BLaER1 (cell line): Measurements from ENCODE around the gene CATSPERE.

Experiments used
- H3K27ac ChIP-seq: shearing (Covaris generic); formaldehyde crosslinking; 2 replicates; pipeline ENCODE4 v1.8.1; 2022
- H3K27me3 ChIP-seq: shearing (Covaris generic); formaldehyde crosslinking; 2 replicates; pipeline ENCODE4 v1.8.1; 2022
- H3K36me3 ChIP-seq: shearing (Covaris generic); formaldehyde crosslinking; 2 replicates; pipeline ENCODE4 v1.8.1; 2022
- H3K4me1 ChIP-seq: shearing (Covaris generic); formaldehyde crosslinking; 2 replicates; pipeline ENCODE4 v1.8.1; 2022
- H3K4me2 ChIP-seq: shearing (Covaris generic); formaldehyde crosslinking; 2 replicates; pipeline ENCODE4 v1.8.1; 2022
- H3K4me3 ChIP-seq: shearing (Covaris generic); formaldehyde crosslinking; 2 replicates; pipeline ENCODE4 v1.8.1; 2022
- H3K9ac ChIP-seq: shearing (Covaris generic); formaldehyde crosslinking; 2 replicates; pipeline ENCODE4 v1.8.1; 2022
- H3K9me3 ChIP-seq: shearing (Covaris generic); formaldehyde crosslinking; 2 replicates; pipeline ENCODE4 v1.8.1; 2022
- H4K20me1 ChIP-seq: shearing (Covaris generic); formaldehyde crosslinking; 2 replicates; pipeline ENCODE4 v1.8.1; 2022
- Cebpa-rat ChIP-seq: shearing (Covaris generic); IDR thresholded peaks from 2 replicates; pipeline ENCODE4 v1.8.1; 2022

The CATSPERE gene

GRCh38 chr1:244447024-244447423 is 14.0 kb upstream of the CATSPERE start:
- peaks cover 29% of the 10 kb centered on the region for H3K36me3 ChIP-seq
- no peak overlapping the region for H3K4me2 ChIP-seq
- no peak for TF ChIP-seq Cebpa-rat
- peaks cover 78% of the 10 kb centered on the region for H4K20me1 ChIP-seq
- H3K9ac ChIP-seq: no peak overlapping the region
- H3K4me1 ChIP-seq: peaks cover 24% of the 10 kb centered on the region
- no peak overlapping the region for H3K27ac ChIP-seq
- no peaks in the 10 kb centered on the region for H3K27me3 ChIP-seq
- H3K9me3 ChIP-seq: peaks cover 5% of the 10 kb centered on the region; the same call in 1 of the 2 replicates
- no peak overlapping the region for H3K4me3 ChIP-seq

DNA sequence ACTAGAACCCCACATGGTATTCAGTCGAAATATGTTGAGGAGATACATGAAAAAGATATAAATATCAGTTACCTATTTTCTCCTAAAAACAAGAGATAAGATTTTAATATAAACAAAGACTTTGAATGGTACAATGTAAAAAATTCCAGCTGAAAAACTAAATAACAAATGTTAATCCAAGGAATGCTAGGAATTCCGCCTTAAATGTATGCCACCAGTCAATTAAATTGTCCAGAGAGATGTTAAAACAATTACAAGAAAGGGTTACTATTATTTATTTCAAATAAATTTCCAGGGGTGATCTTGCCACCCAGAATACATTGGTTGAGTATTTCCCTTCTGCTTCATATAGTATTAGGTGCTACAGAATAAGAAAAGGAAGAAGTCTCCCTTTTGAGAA is 13.5 kb upstream of the CATSPERE start:
- Histone ChIP-seq H4K20me1 (peaks cover 72% of the 10 kb centered on the region), H3K4me1 (peaks cover 27% of the 10 kb centered on the region)

DNA sequence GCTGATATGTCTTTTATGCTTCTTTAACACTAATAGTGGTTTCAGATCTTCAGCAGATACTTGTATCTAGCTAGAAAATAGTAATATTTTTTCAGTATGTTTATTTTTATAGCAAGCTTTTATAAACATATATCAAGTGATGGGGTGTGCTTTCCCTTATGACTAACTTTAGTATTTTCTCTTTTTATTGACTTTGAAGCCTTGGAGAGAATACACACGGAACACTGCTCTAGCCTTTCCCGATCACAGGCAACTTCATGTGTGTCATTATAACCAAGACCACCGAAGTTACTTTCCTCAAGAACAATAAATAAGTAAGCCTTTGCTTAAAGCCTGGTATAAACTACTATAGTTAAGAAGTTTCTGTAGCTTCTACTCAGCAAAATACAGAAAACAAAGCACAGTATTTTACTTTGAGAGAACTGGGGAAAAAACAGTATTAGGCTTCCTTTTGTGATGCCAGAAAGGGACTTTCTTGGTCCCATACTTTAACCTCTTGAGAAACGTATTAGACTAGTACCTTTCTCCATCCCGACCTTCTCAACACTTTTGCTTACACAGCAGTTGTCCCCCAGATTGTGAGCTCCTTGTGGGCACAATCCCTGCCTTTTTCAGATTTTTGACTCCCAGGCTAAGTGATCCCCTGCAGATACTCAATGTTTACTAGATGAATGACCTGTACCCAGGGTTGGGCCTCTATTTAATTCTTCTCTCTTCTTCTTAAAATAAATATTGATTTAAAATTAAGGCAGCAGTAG is 12.6 kb upstream of the CATSPERE start:
- Histone ChIP-seq H3K9me3 (peaks cover 6% of the 10 kb centered on the region; the same call in 1 of the 2 replicates), H3K4me1 (peaks cover 29% of the 10 kb centered on the region), H3K4me3 (no peak overlapping the region), H3K4me2 (peak overlapping the region; percentile 93), H3K36me3 (peaks cover 22% of the 10 kb centered on the region), H4K20me1 (peaks cover 63% of the 10 kb centered on the region), H3K27me3 (no peaks in the 10 kb centered on the region), H3K27ac (no peak overlapping the region), H3K9ac (no peak overlapping the region)
- no peak for TF ChIP-seq Cebpa-rat

More for the DNA sequence above, 13.5 kb upstream of the CATSPERE start:
- Histone ChIP-seq H3K27me3 (no peaks in the 10 kb centered on the region), H3K9ac (no peak overlapping the region), H3K9me3 (peaks cover 5% of the 10 kb centered on the region; the same call in 1 of the 2 replicates), H3K4me2 (no peak overlapping the region), H3K36me3 (peaks cover 29% of the 10 kb centered on the region), H3K27ac (no peak overlapping the region), H3K4me3 (no peak overlapping the region)
- TF ChIP-seq Cebpa-rat: no peak

DNA sequence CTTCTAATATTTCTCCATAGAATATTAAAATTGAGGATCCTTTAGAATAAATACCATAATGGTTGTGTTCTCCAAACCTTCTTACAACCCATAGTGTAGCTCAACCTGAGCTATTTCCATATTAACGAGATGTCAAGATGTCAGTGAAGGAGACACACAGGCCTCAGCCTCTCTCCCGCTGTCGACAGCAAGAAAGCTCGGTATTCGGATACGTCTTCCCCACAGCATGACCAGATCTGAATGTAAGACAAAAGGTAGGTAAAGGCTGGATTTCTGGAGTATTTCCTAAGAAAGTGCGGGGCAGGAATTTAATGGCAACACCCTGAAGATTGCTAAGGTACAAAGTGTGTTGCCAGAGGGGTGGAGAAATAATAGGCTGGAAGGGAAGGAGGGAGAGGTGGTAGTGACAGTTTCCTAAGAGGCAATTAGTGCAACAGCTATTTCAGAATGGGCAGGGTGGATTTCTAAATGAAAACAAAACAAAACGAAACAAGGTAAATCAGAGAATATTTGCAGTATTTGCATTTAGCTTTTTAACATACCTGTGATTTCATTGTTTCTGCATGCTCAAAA is 11.1 kb upstream of the CATSPERE start:
- Histone ChIP-seq H3K27me3 (no peaks in the 10 kb centered on the region), H3K9ac (peak overlapping the region; percentile 97), H3K9me3 (0 out of 2 replicates have a peak, but pooled peaks cover 7% of the 10 kb centered on the region), H4K20me1 (peaks cover 54% of the 10 kb centered on the region), H3K36me3 (peaks cover 12% of the 10 kb centered on the region), H3K4me3 (peak overlapping the region; percentile 99), H3K4me2 (peak overlapping the region; percentile 93), H3K4me1 (peaks cover 29% of the 10 kb centered on the region), H3K27ac (peak overlapping the region; percentile 96; the same call in 1 of the 2 replicates)
- no peak for TF ChIP-seq Cebpa-rat

GRCh38 chr1:244450597-244451538 is 10.2 kb upstream of the CATSPERE start:
- Histone ChIP-seq H3K27me3 (no peaks in the 10 kb centered on the region), H4K20me1 (peaks cover 45% of the 10 kb centered on the region), H3K4me1 (peaks cover 29% of the 10 kb centered on the region), H3K4me3 (peak overlapping the region; percentile 99), H3K9ac (peak overlapping the region; percentile 97), H3K36me3 (peaks cover 11% of the 10 kb centered on the region), H3K4me2 (peak overlapping the region; percentile 93), H3K27ac (peak overlapping the region; percentile 96), H3K9me3 (0 out of 2 replicates have a peak, but pooled peaks cover 7% of the 10 kb centered on the region)
- no peak for TF ChIP-seq Cebpa-rat

GRCh38 chr1:244451539-244451950 is 9.5 kb upstream of the CATSPERE start, which contains the start of gene ADSS2:
TSS of gene ADSS2 (minus strand) at chr1:244451909. CDS start at chr1:244451817, 92 bp downstream.
- Histone ChIP-seq H3K27ac (peak within 1 kb of the TSS; percentile 96), H3K36me3 (peaks cover 11% of the 10 kb centered on the region), H4K20me1 (peaks cover 39% of the 10 kb centered on the region), H3K27me3 (no peaks in the 10 kb centered on the region), H3K9ac (peak within 1 kb of the TSS; percentile 97), H3K4me1 (peaks cover 29% of the 10 kb centered on the region), H3K4me3 (peak within 1 kb of the TSS; percentile 99), H3K9me3 (0 out of 2 replicates have a peak, but pooled peaks cover 7% of the 10 kb centered on the region), H3K4me2 (peak within 1 kb of the TSS; percentile 93)
- no peak for TF ChIP-seq Cebpa-rat

DNA sequence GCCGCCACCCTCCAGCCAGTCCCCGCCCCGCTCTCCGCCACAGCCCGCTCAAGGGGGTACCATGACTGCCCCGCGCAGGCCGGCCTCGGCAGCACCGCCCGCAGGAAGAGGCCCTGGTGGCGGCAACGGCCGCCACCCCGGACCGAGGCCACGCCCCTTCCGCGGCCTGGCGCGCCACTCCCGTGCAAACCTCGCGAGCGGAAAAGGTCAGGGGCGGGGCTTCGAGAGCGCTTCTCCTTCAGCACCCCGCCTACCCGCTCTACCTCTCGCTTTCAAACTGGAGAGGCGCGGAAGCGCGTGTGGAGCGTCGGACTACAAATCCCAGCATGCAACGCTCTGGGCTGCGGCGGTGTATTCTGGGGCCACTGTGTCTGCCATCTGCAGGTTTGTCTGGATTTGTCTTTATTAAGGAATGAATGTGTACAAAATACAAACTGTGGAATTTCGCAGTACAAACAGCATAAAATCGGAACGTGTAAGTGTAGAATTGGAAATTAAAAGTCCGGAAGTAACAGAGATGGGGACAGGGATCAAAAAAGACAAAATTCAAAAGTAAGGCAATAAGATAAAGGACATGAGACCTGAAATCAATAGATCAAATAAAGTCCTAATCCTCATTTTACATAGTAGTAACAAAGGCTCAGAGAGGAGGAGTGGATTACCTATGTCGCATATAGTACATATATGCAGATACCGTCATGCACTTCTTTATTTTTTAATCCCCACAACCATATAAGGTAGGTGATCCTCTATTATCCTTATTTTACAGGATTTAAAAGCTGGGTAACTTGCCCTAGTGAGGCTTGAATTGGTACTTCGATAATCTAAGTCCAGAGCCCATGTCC is 8.9 kb upstream of the CATSPERE start:
- Histone ChIP-seq H3K4me1 (peaks cover 29% of the 10 kb centered on the region), H3K4me2 (peak overlapping the region; percentile 69), H3K36me3 (peaks cover 11% of the 10 kb centered on the region), H4K20me1 (peaks cover 32% of the 10 kb centered on the region), H3K9ac (peak overlapping the region; percentile 97), H3K4me3 (peak overlapping the region; percentile 99), H3K27me3 (no peaks in the 10 kb centered on the region), H3K27ac (peak overlapping the region; percentile 46; the same call in 1 of the 2 replicates), H3K9me3 (0 out of 2 replicates have a peak, but pooled peaks cover 7% of the 10 kb centered on the region)
- no peak for TF ChIP-seq Cebpa-rat

- no peak overlapping the region for H3K9ac ChIP-seq
- H3K4me1 ChIP-seq: peaks cover 17% of the 10 kb centered on the region
- H3K4me2 ChIP-seq: no peak overlapping the region
- H3K4me3 ChIP-seq: no peak overlapping the region
- no peaks in the 10 kb centered on the region; the same call in 1 of the 2 replicates for H3K36me3 ChIP-seq
- H3K9me3 ChIP-seq: peaks cover 18% of the 10 kb centered on the region
- TF ChIP-seq Cebpa-rat: no peak
- H3K27me3 ChIP-seq: no peaks in the 10 kb centered on the region
- H4K20me1 ChIP-seq: peaks cover 11% of the 10 kb centered on the region
- H3K27ac ChIP-seq: no peak overlapping the region
Observed at GRCh38 chr1:244454412-244454811, 6.7 kb upstream of the CATSPERE start.
